GM18520 (cell line): ENCODE measurements around the gene RERE.

Experiments used
- ATAC-seq: cut with Tn5 transposase; IDR thresholded peaks from one replicate; pipeline ENCODE4 v1.9.1; 2021; ENCODE audit not compliant: unreplicated experiment

The RERE gene

DNA sequence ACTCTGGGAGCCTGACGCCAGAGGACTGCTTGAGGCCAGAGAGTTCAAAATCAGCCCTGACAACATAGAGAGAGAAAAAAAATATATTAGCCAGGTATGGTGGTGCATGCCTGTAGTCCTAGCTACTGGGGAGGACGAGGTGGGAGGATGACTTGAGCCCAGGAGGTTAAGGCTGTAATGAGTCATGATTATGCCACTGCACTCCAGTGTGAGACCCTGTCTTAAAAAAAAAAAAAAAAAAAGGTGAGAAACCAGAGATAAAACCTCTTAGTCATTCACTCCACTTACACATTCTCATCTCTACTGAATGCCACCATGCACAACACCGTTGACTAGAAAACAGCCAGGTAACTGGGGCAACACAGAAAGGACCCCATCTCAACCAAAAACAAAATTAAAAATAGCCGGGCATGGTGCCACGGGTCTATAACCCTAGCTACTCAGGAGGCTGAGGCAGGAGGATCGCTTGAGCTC, 321.5 kb downstream of the RERE start:
- peak; percentile 32 for ATAC-seq

DNA sequence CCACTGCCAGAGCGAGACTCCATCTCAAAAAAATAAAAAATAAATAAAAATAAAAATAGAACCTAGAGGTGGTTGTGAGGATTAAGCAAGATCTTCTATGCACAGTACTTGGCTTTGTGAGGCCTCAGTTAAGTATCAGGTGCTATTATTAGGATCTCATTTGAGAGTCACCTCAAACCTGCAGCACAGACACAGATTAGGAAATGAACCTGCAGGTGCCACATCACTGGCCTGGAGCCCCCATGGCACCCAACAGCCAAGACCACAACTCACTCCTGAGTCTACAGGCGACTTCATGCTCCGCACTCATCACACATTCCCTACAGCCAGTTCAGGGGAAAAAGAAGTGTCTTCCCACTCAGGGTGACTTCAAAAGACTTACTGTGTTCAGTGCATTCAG, 322.8 kb downstream of the RERE start:
- no peak for ATAC-seq

DNA sequence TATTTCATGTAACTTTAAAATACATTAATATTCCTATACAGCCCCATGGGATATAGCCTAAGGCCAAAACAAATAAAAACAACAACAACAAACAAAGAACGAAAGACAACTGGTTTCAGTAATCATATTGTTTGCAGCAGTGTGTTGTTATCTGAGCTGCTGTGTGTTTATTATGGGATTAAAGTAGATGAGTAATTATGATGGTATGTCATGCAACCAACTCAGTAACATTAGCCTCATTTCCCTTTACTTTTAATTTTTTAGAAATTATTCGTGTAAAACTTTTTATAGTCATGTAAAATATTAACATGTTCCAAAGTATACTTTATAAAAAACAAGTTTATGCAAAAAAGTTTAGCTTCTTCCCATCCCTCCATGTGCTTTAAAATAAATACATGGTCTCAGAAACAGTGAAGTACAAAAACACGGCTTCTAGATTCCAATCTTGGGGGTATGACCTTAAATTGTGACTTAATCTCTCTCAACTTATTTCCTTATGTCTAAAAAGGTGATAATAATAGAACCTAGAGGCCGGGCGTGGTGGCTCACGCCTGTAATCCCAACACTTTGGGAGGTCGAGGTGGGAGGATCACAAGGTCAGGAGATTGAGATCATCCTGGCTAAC, 323.4 kb downstream of the RERE start:
- no peak for ATAC-seq

DNA sequence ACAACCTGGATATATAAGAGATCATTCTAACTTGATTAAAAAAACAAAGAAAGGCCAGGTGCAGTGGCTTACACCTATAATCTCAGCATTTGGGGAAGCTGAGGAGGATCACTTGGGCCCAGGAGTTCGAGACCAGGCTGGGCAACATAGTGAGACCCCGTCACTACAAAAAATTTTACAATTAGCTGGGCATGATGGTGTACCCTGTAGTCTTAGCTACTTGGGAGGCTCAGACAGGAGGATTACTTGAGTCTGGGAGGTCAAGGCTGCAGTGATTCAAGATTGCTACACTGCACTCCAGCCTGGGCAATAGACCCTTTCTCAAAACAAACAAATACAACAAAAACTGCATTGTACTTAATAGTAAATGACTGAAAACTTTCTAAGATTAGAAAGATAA, 330.2 kb downstream of the RERE start:
- no peak for ATAC-seq

DNA sequence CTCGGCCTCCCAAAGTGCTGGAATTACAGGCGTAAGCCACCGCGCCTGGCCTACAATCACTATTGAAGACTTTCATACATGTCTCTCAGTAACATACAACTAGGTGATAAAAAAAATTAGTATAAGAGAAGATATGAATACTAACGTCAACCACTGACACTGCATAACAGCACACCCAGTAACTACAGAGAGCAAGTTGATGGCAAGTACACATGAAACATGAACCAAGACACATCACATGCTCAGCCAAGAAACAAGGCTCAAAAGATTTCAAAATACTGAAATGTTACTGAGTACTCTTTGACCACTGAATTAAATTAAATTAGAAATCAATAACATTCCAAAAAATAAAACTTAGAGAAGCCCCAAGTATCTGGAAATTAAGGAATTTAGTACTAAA, 331.4 kb downstream of the RERE start:
- ATAC-seq: no peak

DNA sequence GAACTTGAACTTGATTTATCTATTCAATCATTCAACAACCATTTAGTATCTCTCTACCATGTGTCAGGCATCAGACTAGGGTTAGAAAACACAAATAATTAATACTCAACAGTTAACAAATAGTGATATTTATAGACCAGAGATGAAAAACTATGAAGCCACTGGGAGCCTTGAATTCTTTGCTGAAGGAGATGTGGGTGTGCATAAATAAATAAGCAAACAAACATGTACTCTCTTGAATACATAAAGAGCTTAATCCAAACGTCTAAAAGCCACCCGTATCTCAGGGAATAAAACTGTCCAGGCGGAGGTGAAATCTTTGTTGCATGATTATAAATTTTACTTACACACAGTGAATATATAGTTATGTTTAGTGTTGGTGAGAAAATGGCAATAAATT, 333.9 kb downstream of the RERE start:
- no peak for ATAC-seq

DNA sequence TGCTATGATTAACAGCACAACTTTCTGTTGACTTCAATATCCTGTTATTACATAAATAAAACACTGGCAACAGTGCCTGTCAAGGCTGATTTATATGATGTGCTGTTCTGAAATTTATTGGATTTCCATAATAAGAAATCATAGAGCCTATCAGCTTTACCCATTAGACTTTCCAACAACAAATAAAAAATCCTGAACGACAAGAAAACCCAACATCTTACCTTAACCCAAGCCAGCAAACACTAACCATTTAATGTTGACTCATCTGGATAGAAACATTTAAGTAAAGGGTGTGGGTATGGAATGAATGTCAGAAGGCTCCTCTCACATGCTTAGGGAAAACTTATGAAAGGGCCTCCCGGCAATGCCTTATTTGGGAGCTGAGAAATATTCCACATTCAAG, 334.5 kb downstream of the RERE start:
- ATAC-seq: no peak

DNA sequence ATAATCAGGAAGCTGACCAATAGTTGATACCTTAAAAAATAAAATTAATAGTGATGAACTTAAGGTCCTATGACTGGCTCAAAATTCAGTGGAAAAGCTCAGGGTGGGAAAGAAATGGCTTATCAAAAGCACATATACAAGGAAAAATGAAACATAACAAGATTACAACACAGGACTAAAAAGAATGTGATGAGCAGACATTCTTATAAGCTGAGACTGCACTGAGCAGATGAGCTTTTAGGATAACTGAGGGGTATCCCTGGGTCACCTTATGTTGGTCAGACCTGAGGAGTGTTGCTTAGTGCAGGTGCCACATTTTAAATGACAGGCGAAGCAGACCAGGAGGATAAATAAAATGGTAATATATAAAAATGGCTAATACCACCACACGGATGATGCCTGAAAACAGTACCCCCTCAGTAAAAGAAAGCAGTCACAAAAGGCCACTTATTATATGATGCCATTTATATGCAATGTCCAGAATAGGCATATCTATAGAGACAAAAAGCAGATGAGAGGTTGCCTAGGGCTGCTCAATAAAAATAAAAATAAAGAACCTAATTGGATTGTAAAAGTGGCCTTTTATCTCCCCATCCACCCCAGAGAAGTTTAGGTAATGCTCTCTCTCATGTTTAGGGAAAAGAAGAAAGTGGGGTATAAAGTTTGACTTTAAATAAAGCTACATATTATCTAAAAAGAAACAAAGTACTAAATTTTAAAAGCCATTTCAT, 335.6 kb downstream of the RERE start:
- ATAC-seq: no peak

DNA sequence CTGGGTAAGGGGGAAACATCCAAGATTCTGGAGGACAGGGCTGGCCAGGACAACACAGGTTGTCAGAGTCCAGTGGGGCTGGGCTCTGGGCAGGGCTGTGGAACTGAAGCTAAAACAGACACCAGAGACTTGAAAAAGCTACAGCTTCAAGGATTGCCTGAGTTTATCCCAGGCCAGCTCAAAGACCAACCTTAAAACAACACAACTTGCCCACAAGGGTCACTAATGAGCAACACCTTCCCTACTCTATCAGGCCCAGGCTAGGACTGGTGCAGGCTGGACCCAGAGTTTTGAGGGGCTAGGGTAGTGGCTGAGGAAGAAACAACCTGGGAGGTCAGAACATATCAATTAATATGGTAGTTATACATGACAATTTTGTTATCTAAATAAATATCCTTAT, 338.9 kb downstream of the RERE start:
- no peak for ATAC-seq

DNA sequence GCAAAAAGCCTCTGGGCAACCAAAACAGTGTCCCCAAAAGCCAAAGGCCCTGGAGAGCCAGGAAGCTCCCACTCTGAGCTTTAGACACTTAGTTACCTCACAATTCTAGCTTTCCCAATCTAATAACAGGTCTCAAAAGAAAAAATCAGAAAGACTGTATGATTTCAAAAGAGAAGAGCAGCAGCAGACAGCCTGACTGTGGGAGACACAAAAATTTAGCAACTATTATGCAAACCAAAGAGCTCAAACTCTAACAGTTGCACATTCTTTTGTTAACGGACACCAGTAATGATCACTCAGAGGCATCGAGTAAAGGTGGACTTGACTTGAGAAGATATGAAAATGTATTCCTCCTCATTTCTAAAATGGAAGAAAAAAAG, 339.5 kb downstream of the RERE start:
- ATAC-seq: no peak

DNA sequence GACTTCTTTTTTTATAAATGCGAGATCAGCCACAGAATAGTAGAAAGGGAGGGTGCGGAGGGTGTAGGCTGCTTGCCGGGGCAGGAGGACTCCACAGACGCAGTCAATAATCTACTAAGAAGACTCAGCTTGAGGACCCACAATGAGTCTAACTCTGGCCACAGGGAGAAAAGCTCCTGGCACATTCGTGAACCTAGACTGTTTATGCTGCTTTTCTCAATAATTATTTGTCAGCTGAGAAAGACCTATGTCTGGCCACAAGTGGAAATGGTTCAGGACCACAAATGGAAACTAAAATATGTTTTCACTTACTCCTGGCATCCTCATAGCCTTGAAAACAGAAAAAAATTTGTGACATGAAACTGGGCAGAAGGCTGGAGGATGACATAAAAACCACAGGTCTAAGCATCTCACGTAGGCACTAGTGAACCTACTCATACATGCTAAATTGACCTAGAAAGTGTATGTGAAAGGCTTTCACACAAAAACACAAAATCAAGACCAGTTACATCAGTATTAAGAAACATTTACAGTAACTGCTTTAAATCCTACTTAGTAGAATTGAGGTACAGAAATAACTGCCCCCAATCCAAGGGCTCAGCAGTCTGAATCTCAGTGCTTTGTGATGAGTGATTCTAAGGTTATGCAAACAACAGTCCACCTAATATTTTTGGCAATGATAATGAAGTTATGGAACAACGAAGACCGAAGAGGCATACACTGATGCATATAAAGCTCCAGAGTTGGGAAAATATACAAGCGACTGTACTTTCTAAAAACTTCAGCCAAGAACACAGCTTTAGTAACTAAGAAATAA, 340.1 kb downstream of the RERE start:
- ATAC-seq: peak; percentile 34

DNA sequence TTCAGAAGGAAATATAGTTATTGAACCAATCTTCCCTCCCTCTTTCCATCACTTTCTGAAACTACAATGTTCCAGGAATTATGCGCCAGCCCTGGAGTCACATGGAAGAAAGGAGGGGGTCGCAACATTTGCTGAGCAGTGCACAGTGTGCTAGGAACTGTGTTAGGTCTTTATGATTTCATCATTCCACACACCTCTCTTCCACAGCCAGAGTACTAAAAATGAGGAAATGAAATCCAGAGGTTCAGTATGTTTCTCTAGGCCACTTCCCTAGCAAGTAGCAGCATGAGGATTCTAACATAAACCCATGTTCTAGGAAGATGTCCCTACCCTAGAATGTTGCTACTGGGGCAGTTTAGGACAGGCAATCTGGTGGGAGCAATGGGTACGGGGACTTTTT, 341.4 kb downstream of the RERE start:
- ATAC-seq: no peak

DNA sequence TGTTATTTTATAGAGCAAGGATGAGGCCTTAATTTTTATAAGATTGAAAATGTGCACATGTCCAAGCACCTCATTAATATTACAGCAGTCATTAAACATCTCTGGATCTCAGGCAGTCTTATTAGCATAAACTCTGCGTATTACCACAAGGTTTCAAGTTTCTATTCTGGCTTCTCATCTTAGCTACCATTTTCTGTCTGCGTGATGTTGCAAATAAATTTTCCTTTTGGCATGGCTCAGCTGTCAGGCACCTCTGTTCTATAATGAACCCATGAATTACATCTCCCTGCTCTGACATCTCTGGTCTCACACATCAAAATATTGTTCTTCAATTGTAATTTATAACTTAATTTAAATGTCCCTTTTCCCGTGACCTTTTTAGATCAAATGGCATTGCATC, 343.1 kb downstream of the RERE start:
- no peak for ATAC-seq

DNA sequence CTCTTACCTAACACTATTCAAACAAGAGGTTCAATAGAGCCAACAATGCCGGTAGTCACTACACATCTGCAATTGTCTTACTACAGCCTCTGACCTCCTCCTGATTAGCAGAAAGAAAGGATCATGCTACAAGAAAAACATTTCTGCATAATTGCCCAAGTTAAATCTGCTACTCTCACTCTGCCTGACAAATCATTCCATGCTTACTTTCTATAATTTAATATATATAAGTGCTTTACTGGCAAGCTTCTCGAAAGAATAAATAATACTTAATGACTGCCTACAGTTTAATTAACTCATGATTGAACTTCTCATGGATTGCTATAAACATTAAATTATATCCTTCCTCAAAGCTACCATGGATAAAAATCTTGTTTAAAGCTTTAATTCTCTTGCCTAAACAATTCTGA, 343.5 kb downstream of the RERE start:
- ATAC-seq: no peak

DNA sequence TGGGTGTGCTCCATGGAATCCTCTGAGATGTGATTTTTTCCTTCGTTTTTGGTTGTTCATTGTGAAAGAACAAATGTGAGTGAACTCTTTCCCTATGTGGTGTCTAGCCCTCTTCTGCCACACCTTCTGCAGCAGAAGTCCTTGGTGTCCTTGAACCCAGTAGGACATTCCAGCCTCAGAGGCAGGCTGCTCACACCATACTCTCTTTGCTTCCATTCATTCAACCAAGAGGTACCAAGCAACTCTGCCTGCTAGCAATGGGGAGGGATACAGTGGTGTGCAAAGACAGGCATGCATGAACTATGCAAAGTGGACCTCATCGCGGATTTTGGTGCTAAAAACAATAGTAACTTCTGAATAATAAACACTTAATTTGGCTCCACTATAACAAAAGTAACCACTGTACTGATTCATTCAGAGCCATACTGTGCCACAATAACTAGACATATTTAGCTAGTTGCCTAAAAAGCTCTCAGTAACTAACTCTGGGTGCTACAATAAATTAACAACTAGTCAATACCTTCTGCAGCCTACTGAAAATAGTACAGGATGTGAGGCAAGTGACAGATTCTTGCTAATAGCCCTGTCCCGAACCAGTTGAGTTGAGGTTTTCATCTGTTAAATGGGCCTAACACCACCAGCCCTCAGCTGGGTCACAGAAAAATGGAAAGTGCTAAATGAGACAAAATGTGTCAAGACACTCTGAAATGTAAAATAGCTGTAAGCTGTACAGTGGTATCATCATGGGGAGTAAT, 344.1 kb downstream of the RERE start:
- peak; percentile 45 for ATAC-seq

DNA sequence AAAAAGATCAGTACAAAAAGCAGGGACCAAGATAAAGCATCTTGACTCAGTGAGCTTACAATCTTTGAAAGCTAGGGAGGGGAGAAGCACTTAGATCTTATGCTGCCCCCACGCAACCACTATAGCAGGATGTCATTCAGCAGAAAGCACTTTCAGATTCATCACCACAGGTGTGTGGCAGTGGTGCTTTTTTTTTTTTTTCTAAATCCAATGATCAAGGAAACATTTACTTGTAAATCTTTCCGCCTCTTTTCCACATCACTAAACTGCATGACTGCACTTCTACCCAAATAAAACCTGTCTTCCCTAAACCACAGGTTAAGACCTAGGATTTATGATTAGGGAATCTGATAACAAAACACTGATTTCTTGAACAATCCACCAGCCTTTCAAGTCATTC, 344.8 kb downstream of the RERE start:
- no peak for ATAC-seq

DNA sequence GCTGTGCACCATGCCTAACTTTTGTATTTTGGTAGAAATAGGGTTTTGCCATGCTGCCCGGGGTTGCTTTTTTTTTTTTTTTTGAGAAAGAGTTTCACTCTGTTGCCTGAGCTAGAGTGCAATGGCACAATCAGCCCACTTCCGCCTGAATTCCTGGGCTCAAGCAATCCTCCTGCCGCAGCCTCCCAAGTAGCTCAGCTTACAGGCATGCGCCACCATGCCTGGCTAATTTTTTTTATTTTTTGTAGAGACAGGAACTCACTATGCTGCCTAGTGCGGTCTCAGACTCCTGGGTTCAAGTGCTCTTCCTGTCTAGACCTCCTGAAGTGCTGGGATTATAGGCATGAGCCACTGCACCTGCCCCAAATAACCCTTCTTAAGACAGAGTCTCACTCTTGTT, 346.0 kb downstream of the RERE start:
- ATAC-seq: no peak

DNA sequence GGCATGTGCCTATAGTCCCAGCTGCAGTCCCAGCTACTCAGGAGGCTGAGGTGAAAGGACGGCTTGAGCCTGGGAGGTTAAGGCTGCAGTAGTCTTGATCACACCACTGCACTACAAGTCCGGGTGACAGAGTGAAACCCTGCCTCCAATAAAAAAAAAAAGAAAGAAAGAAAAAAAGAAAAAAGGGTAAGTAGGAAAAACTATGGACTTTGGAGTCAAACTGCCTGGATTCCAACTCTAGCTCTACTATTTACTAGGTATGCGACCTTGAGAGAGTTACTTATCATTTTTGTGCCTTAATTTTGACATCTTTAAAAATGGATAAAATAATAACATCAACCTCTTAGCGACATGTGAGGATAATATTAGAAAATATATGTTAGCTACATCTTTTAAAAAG, 348.7 kb downstream of the RERE start:
- ATAC-seq: no peak

DNA sequence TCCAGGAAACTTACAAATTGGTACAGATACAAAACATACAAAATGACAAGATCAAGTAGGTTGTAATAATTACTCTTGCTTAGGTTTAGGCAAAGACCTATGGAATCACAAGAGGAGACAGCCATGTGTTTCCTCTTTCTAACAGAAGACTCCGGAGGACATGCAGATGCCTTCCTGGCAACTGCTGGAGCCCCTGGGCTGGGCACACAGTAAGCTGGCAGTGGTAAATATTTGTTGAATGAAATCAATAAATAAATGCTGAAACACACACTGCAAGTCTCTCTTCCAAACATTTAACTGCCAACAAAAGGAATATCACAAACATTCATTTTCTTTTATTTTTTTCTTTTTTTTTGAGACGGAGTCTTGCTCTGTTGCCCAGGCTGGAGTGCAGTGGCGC, 350.1 kb downstream of the RERE start:
- ATAC-seq: no peak

DNA sequence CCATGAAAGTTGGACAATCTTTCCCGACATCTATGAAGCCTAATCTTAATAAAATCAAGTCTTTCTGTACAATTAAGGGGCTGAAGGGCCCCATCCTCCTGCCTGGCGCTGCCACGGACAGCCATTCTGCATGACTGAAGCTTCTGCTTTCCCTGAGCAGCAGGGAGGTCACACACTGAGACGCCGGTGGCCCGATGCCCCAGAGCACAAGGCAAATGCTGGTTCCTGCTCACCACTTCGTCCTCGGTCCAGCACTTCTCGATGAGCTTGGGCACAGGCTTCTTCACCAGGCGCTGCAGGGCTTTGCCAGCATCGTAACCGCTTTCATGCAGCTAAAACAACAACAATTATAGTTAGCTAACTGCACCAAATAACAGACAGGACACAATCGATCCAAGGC, 351.7 kb downstream of the RERE start:
- ATAC-seq: no peak

DNA sequence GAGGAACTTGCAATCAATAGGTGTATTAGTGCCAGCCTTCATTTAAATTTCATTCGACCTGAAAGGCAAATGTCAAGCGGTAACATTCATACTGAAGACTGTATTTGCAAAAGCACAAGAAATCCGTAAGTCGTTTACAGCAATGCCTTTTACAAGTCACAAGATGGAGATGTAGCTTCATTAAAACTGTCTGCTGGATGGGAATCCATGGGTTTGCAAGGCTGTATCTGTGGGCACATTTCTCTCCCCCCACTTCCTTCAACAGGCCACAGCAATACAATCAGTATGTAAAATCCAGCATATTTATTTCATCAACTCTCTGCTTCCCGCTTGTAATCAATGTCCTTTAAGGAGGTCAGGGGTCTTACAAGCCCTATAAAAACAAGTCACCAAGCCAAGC, 352.4 kb downstream of the RERE start:
- no peak for ATAC-seq
